Keratinocyte (primary cell): ENCODE results near the gene DPY19L3. TPM values are rescaled to one million over a fixed set of nuclear protein-coding genes. Genes with fewer than 3 reads are reported as not detected.

Source experiments
- DNase-seq: peaks from one replicate; pipeline ENCODE4 v3.0.0-alpha.2; 2011; ENCODE audit warnings: low read depth, missing footprints, low spot score
- FAIRE-seq: peaks from 2 replicates; lab custom pipeline; 2011; peaks lifted over from hg19 to GRCh38; lab: Jason Lieb, UNC
- H2AFZ ChIP-seq: 2 replicates; pipeline ENCODE4 v1.6.0; 2012; ENCODE audit warnings: low read length, control low read depth, inconsistent platforms; ENCODE audit not compliant: control insufficient read depth
- H3K27ac ChIP-seq: 2 replicates; pipeline ENCODE4 v1.5.1; 2011; ENCODE audit warnings: low read length; ENCODE audit not compliant: control insufficient read depth, insufficient read depth
- H3K27me3 ChIP-seq: 3 replicates; pipeline ENCODE4 v1.6.0; 2011; ENCODE audit warnings: low read length; ENCODE audit not compliant: control insufficient read depth, insufficient read depth; ENCODE audit errors: extremely low read depth
- H3K36me3 ChIP-seq, 2 experiments: 2 replicates in 1 of 2; 3 replicates in 1 of 2; pipeline ENCODE4 v1.5.1; 2011; ENCODE audit warnings: low read length in 2 of 2, mild to moderate bottlenecking in 1 of 2; ENCODE audit not compliant: control insufficient read depth in 2 of 2, insufficient read depth in 2 of 2; ENCODE audit errors: extremely low read depth in 1 of 2
- H3K4me1 ChIP-seq: 3 replicates; pipeline ENCODE4 v1.5.1; 2011; ENCODE audit warnings: low read length; ENCODE audit not compliant: control insufficient read depth, insufficient read depth; ENCODE audit errors: extremely low read depth
- H3K4me2 ChIP-seq: 3 replicates; pipeline ENCODE4 v1.6.0; 2011; ENCODE audit warnings: low read depth, low read length; ENCODE audit not compliant: control insufficient read depth, insufficient read depth; ENCODE audit errors: extremely low read depth
- H3K4me3 ChIP-seq, 3 experiments: fragments of 200-600 bp in 1 of 3; sonication (generic) in 1 of 3; 2 replicates in 2 of 3; 3 replicates in 1 of 3; pipeline ENCODE4 v1.5.1; 2011 to 2016; ENCODE audit warnings: low read length in 3 of 3, mild to moderate bottlenecking in 3 of 3, control low read depth in 2 of 3, inconsistent platforms in 1 of 3, low read depth in 1 of 3, mixed read lengths in 1 of 3, mixed run types in 1 of 3, moderate library complexity in 1 of 3; ENCODE audit not compliant: control insufficient read depth in 2 of 3, insufficient read depth in 2 of 3; ENCODE audit errors: extremely low read depth in 1 of 3
- H3K79me2 ChIP-seq: 2 replicates; pipeline ENCODE4 v1.6.0; 2012; ENCODE audit warnings: low read length; ENCODE audit not compliant: control insufficient read depth, insufficient read depth
- H3K9ac ChIP-seq: 3 replicates; pipeline ENCODE4 v1.6.0; 2011; ENCODE audit warnings: low read length; ENCODE audit not compliant: control insufficient read depth, insufficient read depth; ENCODE audit errors: extremely low read depth
- H3K9me1 ChIP-seq: 3 replicates; pipeline ENCODE4 v1.6.0; 2011; ENCODE audit warnings: low read length; ENCODE audit not compliant: control insufficient read depth, insufficient read depth; ENCODE audit errors: extremely low read depth
- H3K9me3 ChIP-seq: 2 replicates; pipeline ENCODE4 v1.5.1; 2012; ENCODE audit warnings: low read depth, low read length; ENCODE audit not compliant: control insufficient read depth
- H4K20me1 ChIP-seq: 3 replicates; pipeline ENCODE4 v1.6.0; 2011; ENCODE audit warnings: low read length; ENCODE audit not compliant: control insufficient read depth, insufficient read depth; ENCODE audit errors: extremely low read depth
- CTCF ChIP-seq, 3 experiments: IDR thresholded peaks in 1 of 3; conservative IDR thresholded peaks in 1 of 3; optimal IDR thresholded peaks in 1 of 3; 2 replicates in 2 of 3; 3 replicates in 1 of 3; pipeline versions ENCODE3 to v1.5.1; 2011; ENCODE audit warnings: low read length in 3 of 3, mild to moderate bottlenecking in 3 of 3, moderate library complexity in 2 of 3, control low read depth in 1 of 3, inconsistent platforms in 1 of 3; ENCODE audit not compliant: insufficient read depth in 2 of 3; ENCODE audit errors: extremely low read depth in 1 of 3
- EZH2 ChIP-seq: IDR thresholded peaks from one replicate; pipeline ENCODE4 v1.6.1; 2012; ENCODE audit warnings: inconsistent platforms, mild to moderate bottlenecking, low read length, moderate library complexity
- dilution Hi-C: fragments of 300-500 bp; cut with MboI; formaldehyde crosslinking; loops from one replicate; pipeline ENCODE4 v1.7.0; 2020; ENCODE audit warnings: low sequenced_read_pairs; ENCODE audit not compliant: extremely low pct_ligation_motif_present
- polyA plus RNA-seq, 5 experiments: library from polyadenylated mRNA; depleted of rRNA in 3 of 5; stranded (reverse) in 3 of 5; stranded (forward) in 1 of 5; unstranded in 1 of 5; fragments of >200 nt; gene quantifications; 1 replicate in 1 of 5; 2 replicates in 3 of 5; 3 replicates in 1 of 5; pipeline versions ENCODE4 v1.2.1 to v1.2.3, GENCODE V29; 2011 to 2012; ENCODE audit warnings: missing spikeins in 2 of 5, low read depth in 1 of 5, low replicate concordance in 1 of 5

Gene DPY19L3
- polyA plus RNA-seq, 1 donor (not counting 4 experiments of a cell fraction or from before 2014, with no cell fraction given): 10.0 TPM

GRCh38 chr19:32404933-32405430 is 588 bp upstream of the DPY19L3 start:
- Histone ChIP-seq H3K9me1 (no peaks in the 10 kb centered on the region), H3K36me3 (peaks cover 4 to 5% of the 10 kb centered on the region in 2 experiments), H2AFZ (peak overlapping the region; percentile 60), H3K4me1 (peaks cover 10% of the 10 kb centered on the region), H3K9ac (peak overlapping the region; percentile 85), H3K27me3 (no peaks in the 10 kb centered on the region), H4K20me1 (no peaks in the 10 kb centered on the region), H3K27ac (peak overlapping the region; percentile 75), H3K9me3 (no peaks in the 10 kb centered on the region), H3K4me3 (peak overlapping the region; percentile 82 to 89 (median 84)), H3K79me2 (peaks cover 4% of the 10 kb centered on the region), H3K4me2 (peak overlapping the region; percentile 89)
- FAIRE-seq (no peak), DNase-seq (no peak)
- TF ChIP-seq CTCF (optimal IDR thresholded peaks at IDR 0.05 in 1 of 3, IDR thresholded peaks at IDR 0.05 in 1 of 3, conservative IDR thresholded peaks at IDR 0.05 in 1 of 3; ENCODE audit: extremely low read depth in 1 of 3, insufficient read depth in 2 of 3, low read length in 3 of 3) (no peak), EZH2 (no peak)
- dilution Hi-C loops: no loop called here

GRCh38 chr19:32406161-32407003 is 812 bp downstream of the DPY19L3 start:
- H3K27ac ChIP-seq: peak overlapping the region; percentile 75
- DNase-seq: no peak
- H3K4me2 ChIP-seq: peak overlapping the region; percentile 61
- dilution Hi-C loops: no loop called here
- peak overlapping the region; percentile 85 for H3K9ac ChIP-seq
- peaks cover 4% of the 10 kb centered on the region for H3K79me2 ChIP-seq
- peaks cover 10% of the 10 kb centered on the region for H3K4me1 ChIP-seq
- no peaks in the 10 kb centered on the region for H3K9me1 ChIP-seq
- TF ChIP-seq EZH2 (no peak), CTCF (optimal IDR thresholded peaks at IDR 0.05 in 1 of 3, IDR thresholded peaks at IDR 0.05 in 1 of 3, conservative IDR thresholded peaks at IDR 0.05 in 1 of 3; ENCODE audit: extremely low read depth in 1 of 3, insufficient read depth in 2 of 3, low read length in 3 of 3) (no peak)
- no peaks in the 10 kb centered on the region for H3K27me3 ChIP-seq
- peaks cover 4 to 5% of the 10 kb centered on the region in 2 experiments for H3K36me3 ChIP-seq
- H3K4me3 ChIP-seq: peak overlapping the region; percentile 82 to 89 (median 84)
- no peaks in the 10 kb centered on the region for H3K9me3 ChIP-seq
- peak overlapping the region; percentile 86 for H2AFZ ChIP-seq
- no peaks in the 10 kb centered on the region for H4K20me1 ChIP-seq
- no peak for FAIRE-seq
